Measurements from ENCODE around the gene NEAT1.

NEAT1 gene

GRCh38 chr11:65439331-65440181, 17.0 kb downstream of the NEAT1 start:
- H3K36me3 ChIP-seq (ENCODE audit: insufficient read depth, low read length): peaks cover 8% of the 10 kb centered on the region; the same call in 1 of the 2 replicates
- H3K27me3 ChIP-seq (ENCODE audit: insufficient read depth, low read length, poor library complexity, severe bottlenecking): no peaks in the 10 kb centered on the region
- no peak overlapping the region for H3K4me2 ChIP-seq (ENCODE audit: low read depth, low read length, poor library complexity, severe bottlenecking)
- H3K4me1 ChIP-seq (ENCODE audit: insufficient read depth, low read length, poor library complexity, severe bottlenecking): peaks cover 12% of the 10 kb centered on the region
- H3K4me3 ChIP-seq (ENCODE audit: low read length, poor library complexity, severe bottlenecking): no peak overlapping the region
- no peaks in the 10 kb centered on the region for H3K9me2 ChIP-seq (replicated peaks; ENCODE audit: low read depth, low read length)
- H2AFZ ChIP-seq (ENCODE audit: low read length): no peak overlapping the region
- H3F3A ChIP-seq (ENCODE audit: low read depth): no peaks in the 10 kb centered on the region
- H3K9ac ChIP-seq (ENCODE audit: low read depth, low read length, poor library complexity, severe bottlenecking): no peak overlapping the region
- TF ChIP-seq CTCF (conservative IDR thresholded peaks at IDR 0.05; ENCODE audit: low read length) (no peak), EZH2phosphoT487 (IDR thresholded peaks at IDR 0.05; ENCODE audit: borderline replicate concordance) (no peak)
- H3K79me2 ChIP-seq (ENCODE audit: insufficient read depth, low read length): peaks cover 23% of the 10 kb centered on the region; the same call in 1 of the 2 replicates
- H3K9me3 ChIP-seq (ENCODE audit: insufficient read depth, low read depth, low read length): no peaks in the 10 kb centered on the region
- peaks cover 14% of the 10 kb centered on the region for H4K20me1 ChIP-seq (ENCODE audit: insufficient read depth, low read length, poor library complexity, severe bottlenecking)

GRCh38 chr11:65440831-65441499, 18.4 kb downstream of the NEAT1 start:
- Histone ChIP-seq H2AFZ (ENCODE audit: low read length) (no peak overlapping the region), H3K4me3 (ENCODE audit: low read length, poor library complexity, severe bottlenecking) (no peak overlapping the region), H3K9me3 (ENCODE audit: insufficient read depth, low read depth, low read length) (no peaks in the 10 kb centered on the region), H3K4me1 (ENCODE audit: insufficient read depth, low read length, poor library complexity, severe bottlenecking) (peaks cover 12% of the 10 kb centered on the region), H3K36me3 (ENCODE audit: insufficient read depth, low read length) (peaks cover 4% of the 10 kb centered on the region; the same call in 1 of the 2 replicates), H3K27me3 (ENCODE audit: insufficient read depth, low read length, poor library complexity, severe bottlenecking) (no peaks in the 10 kb centered on the region), H4K20me1 (ENCODE audit: insufficient read depth, low read length, poor library complexity, severe bottlenecking) (peaks cover 14% of the 10 kb centered on the region), H3K4me2 (ENCODE audit: low read depth, low read length, poor library complexity, severe bottlenecking) (no peak overlapping the region), H3K9ac (ENCODE audit: low read depth, low read length, poor library complexity, severe bottlenecking) (no peak overlapping the region), H3K9me2 (replicated peaks; ENCODE audit: low read depth, low read length) (no peaks in the 10 kb centered on the region), H3F3A (ENCODE audit: low read depth) (no peaks in the 10 kb centered on the region), H3K79me2 (ENCODE audit: insufficient read depth, low read length) (peaks cover 15% of the 10 kb centered on the region; the same call in 1 of the 2 replicates)
- TF ChIP-seq EZH2phosphoT487 (IDR thresholded peaks at IDR 0.05; ENCODE audit: borderline replicate concordance): no peak
- TF ChIP-seq CTCF (conservative IDR thresholded peaks at IDR 0.05; ENCODE audit: low read length): no peak

GRCh38 chr11:65442842-65443331, 20.3 kb downstream of the NEAT1 start:
- H3K79me2 ChIP-seq (ENCODE audit: insufficient read depth, low read length): peaks cover 9% of the 10 kb centered on the region; the same call in 1 of the 2 replicates
- H2AFZ ChIP-seq (ENCODE audit: low read length): no peak overlapping the region
- no peaks in the 10 kb centered on the region for H3K9me2 ChIP-seq (replicated peaks; ENCODE audit: low read depth, low read length)
- H3K36me3 ChIP-seq (ENCODE audit: insufficient read depth, low read length): no peaks in the 10 kb centered on the region; the same call in 1 of the 2 replicates
- H3K27me3 ChIP-seq (ENCODE audit: insufficient read depth, low read length, poor library complexity, severe bottlenecking): no peaks in the 10 kb centered on the region
- H3K9ac ChIP-seq (ENCODE audit: low read depth, low read length, poor library complexity, severe bottlenecking): no peak overlapping the region
- TF ChIP-seq CTCF (conservative IDR thresholded peaks at IDR 0.05; ENCODE audit: low read length): no peak
- no peak for TF ChIP-seq EZH2phosphoT487 (IDR thresholded peaks at IDR 0.05; ENCODE audit: borderline replicate concordance)
- H3F3A ChIP-seq (ENCODE audit: low read depth): no peaks in the 10 kb centered on the region
- H3K4me1 ChIP-seq (ENCODE audit: insufficient read depth, low read length, poor library complexity, severe bottlenecking): peaks cover 12% of the 10 kb centered on the region
- peaks cover 14% of the 10 kb centered on the region for H4K20me1 ChIP-seq (ENCODE audit: insufficient read depth, low read length, poor library complexity, severe bottlenecking)
- H3K9me3 ChIP-seq (ENCODE audit: insufficient read depth, low read depth, low read length): no peaks in the 10 kb centered on the region
- H3K4me2 ChIP-seq (ENCODE audit: low read depth, low read length, poor library complexity, severe bottlenecking): peak overlapping the region; percentile 42
- no peak overlapping the region for H3K4me3 ChIP-seq (ENCODE audit: low read length, poor library complexity, severe bottlenecking)
